HG03066 (cell line): ENCODE results near the gene NPR2.

Source experiments
- ATAC-seq: cut with Tn5 transposase; IDR thresholded peaks from one replicate; pipeline ENCODE4 v1.9.1; 2021; ENCODE audit warnings: low read depth; ENCODE audit not compliant: unreplicated experiment

The NPR2 gene

GRCh38 chr9:35852876-35853865 is 61.8 kb downstream of the NPR2 start:
- no peak for ATAC-seq

- ATAC-seq = no peak
Observed at GRCh38 chr9:35854091-35854762, 62.8 kb downstream of the NPR2 start.

- ATAC-seq = no peak
Observed at GRCh38 chr9:35856206-35856605, 64.8 kb downstream of the NPR2 start.

GRCh38 chr9:35856882-35857281 is 65.5 kb downstream of the NPR2 start:
- no peak for ATAC-seq

- ATAC-seq = no peak
Observed at GRCh38 chr9:35858458-35858857, 67.1 kb downstream of the NPR2 start.
